ENCODE results near the gene MYH6. TPM values are rescaled to one million over a fixed set of nuclear protein-coding genes. Genes with fewer than 3 reads are reported as not detected.

The MYH6 gene
- total RNA-seq, 1 experiment from 2014 or later, result 0.07 TPM

GRCh38 chr14:23402296-23403138 lies 5.6 kb downstream of the MYH6 start:
- H3K79me2 ChIP-seq (ENCODE audit: insufficient read depth, low read length), result no peaks in the 10 kb centered on the region
- H3K18ac ChIP-seq (ENCODE audit: insufficient read length, low read depth, low read length), result no peak overlapping the region
- H2BK120ac ChIP-seq (ENCODE audit: low read depth, low read length, poor library complexity, severe bottlenecking), result no peak overlapping the region
- Mint-ChIP-seq H3K36me3 (ENCODE audit: insufficient read depth in 1 of 3, low read depth in 3 of 3) (no peaks in the 10 kb centered on the region), H3K4me3 (no peak overlapping the region; a peak in 1 of 5 replicates), H3K9me3 (no peaks in the 10 kb centered on the region; a peak in 1 of 5 replicates), H3K27ac (no peak overlapping the region; a peak in 1 of 7 replicates), H3K27me3 (ENCODE audit: low read depth) (peaks cover 56% of the 10 kb centered on the region), H3K4me1 (peaks cover 11 to 15% of the 10 kb centered on the region in 2 experiments)
- no peak overlapping the region for H3K4me2 ChIP-seq (ENCODE audit: insufficient read depth, insufficient read length, low read length)
- no peak overlapping the region for H4K91ac ChIP-seq (ENCODE audit: insufficient read length, low read depth, low read length)
- no peak overlapping the region for H2BK12ac ChIP-seq (ENCODE audit: insufficient read length, low read depth, low read length)
- no peak for TF ChIP-seq CTCF (conservative IDR thresholded peaks at IDR 0.05)
- no peak overlapping the region for H2BK15ac ChIP-seq (ENCODE audit: low read depth, low read length)
- H2BK5ac ChIP-seq (ENCODE audit: insufficient read length, low read length), result no peak overlapping the region
- no peak overlapping the region for H3T11ph ChIP-seq (ENCODE audit: low read length)
- H3K4me1 ChIP-seq (ENCODE audit: insufficient read depth, low read length), result no peaks in the 10 kb centered on the region
- H3K9ac ChIP-seq (ENCODE audit: extremely low read depth, insufficient read length, low read length), result no peak overlapping the region
- no peak overlapping the region for H3K23ac ChIP-seq (ENCODE audit: insufficient read length, low read depth, low read length)
- H3K27me3 ChIP-seq (ENCODE audit: insufficient read depth, low read length), result no peaks in the 10 kb centered on the region
- H4K5ac ChIP-seq (ENCODE audit: insufficient read length, low read depth, low read length), result no peak overlapping the region
- no peaks in the 10 kb centered on the region for H3K23me2 ChIP-seq (ENCODE audit: insufficient read length, low read depth, low read length, poor library complexity, severe bottlenecking)
- H3K14ac ChIP-seq (ENCODE audit: insufficient read depth, low read length), result peak overlapping the region; percentile 9; the same call in 1 of the 2 replicates
- H3K27ac ChIP-seq (ENCODE audit: insufficient read length, low read depth, low read length), result no peak overlapping the region
- H3K9me3 ChIP-seq (ENCODE audit: control insufficient read depth, low read depth, low read length), result no peaks in the 10 kb centered on the region
- H3K79me1 ChIP-seq (ENCODE audit: insufficient read depth, low read depth, low read length, poor library complexity, severe bottlenecking), result no peaks in the 10 kb centered on the region
- H3K56ac ChIP-seq (ENCODE audit: insufficient read length, low read depth, low read length), result no peak overlapping the region
- WGBS (ENCODE audit: extremely low coverage, insufficient read length, low lambda C conversion rate), result no CpG with 5 or more reads among the region's 25 CpGs
- no peak overlapping the region for H3K4ac ChIP-seq (ENCODE audit: low read depth, low read length)
- H4K8ac ChIP-seq (replicated peaks; ENCODE audit: insufficient read length, low read depth, low read length), result no peak overlapping the region
- DNase-seq, result peak; percentile 58
- H2AFZ ChIP-seq (ENCODE audit: low read length), result no peak overlapping the region
- no peaks in the 10 kb centered on the region for H4K20me1 ChIP-seq (ENCODE audit: control insufficient read depth, insufficient read depth, insufficient read length)
- H2BK20ac ChIP-seq (ENCODE audit: low read depth, low read length, poor library complexity, severe bottlenecking), result no peak overlapping the region
- H2AK5ac ChIP-seq (ENCODE audit: insufficient read length, low read length), result no peak overlapping the region
